ENCODE results near the gene TAF4B.

TAF4B gene

GRCh38 chr18:26416652-26417150 is 190.5 kb downstream of the TAF4B start (continued):
- TF ChIP-seq ZNF76 (tag by site-specific recombination; IDR thresholded peaks at IDR 0.05; ENCODE audit: borderline replicate concordance, low read depth) (no peak), CTCF (tag by site-specific recombination; IDR thresholded peaks at IDR 0.05) (no peak), ZNF658 (tag by site-specific recombination; IDR thresholded peaks at IDR 0.05) (no peak), ZNF791 (tag by site-specific recombination; IDR thresholded peaks at IDR 0.05) (no peak), BCL11A (tag by site-specific recombination; IDR thresholded peaks at IDR 0.05; ENCODE audit: low read depth) (no peak), TSHZ1 (tag by site-specific recombination; IDR thresholded peaks at IDR 0.05; ENCODE audit: borderline replicate concordance) (no peak)

GRCh38 chr18:26417190-26417589 is 190.9 kb downstream of the TAF4B start:
- ChIA-PET CTCF (no interaction called here), POLR2A (no interaction called here)
- Histone ChIP-seq H3K36me3 (ENCODE audit: control insufficient read depth in 2 of 2, insufficient read depth in 1 of 2, low read length in 2 of 2) (no peaks in the 10 kb centered on the region), H3K4me3 (ENCODE audit: low read depth, low read length) (no peak overlapping the region), H3K27ac (ENCODE audit: extremely low read depth, low read depth, low read length) (no peak overlapping the region), H3K9me3 (ENCODE audit: control insufficient read depth, insufficient read depth, low read depth, low read length) (no peaks in the 10 kb centered on the region), H3K4me1 (ENCODE audit: control insufficient read depth, insufficient read depth, low read length) (no peaks in the 10 kb centered on the region)
- TF ChIP-seq ZNF701 (tag by site-specific recombination; IDR thresholded peaks at IDR 0.05) (no peak), EGR2 (tag by site-specific recombination; IDR thresholded peaks at IDR 0.05; ENCODE audit: low read depth) (no peak), ZSCAN4 (tag by site-specific recombination; IDR thresholded peaks at IDR 0.05) (no peak), ZNF2 (tag by site-specific recombination; IDR thresholded peaks at IDR 0.05) (no peak), HOXA7 (CRISPR knock-in tag; IDR thresholded peaks at IDR 0.05; ENCODE audit: borderline replicate concordance) (no peak), ZNF600 (tag by site-specific recombination; IDR thresholded peaks at IDR 0.05) (no peak), YY1 (tag by site-specific recombination; IDR thresholded peaks at IDR 0.05) (no peak), KLF16 (tag by site-specific recombination; IDR thresholded peaks at IDR 0.05) (no peak), ZNF239 (tag by site-specific recombination; IDR thresholded peaks at IDR 0.05) (no peak), ZNF670 (tag by site-specific recombination; IDR thresholded peaks at IDR 0.05; ENCODE audit: low read depth) (no peak), ZNF521 (tag by site-specific recombination; IDR thresholded peaks at IDR 0.05) (no peak), ZFP3 (tag by site-specific recombination; IDR thresholded peaks at IDR 0.05; ENCODE audit: low read depth) (no peak), INSM2 (tag by site-specific recombination; IDR thresholded peaks at IDR 0.05) (no peak), ZBTB48 (tag by site-specific recombination; IDR thresholded peaks at IDR 0.05) (no peak), ZNF155 (tag by site-specific recombination; IDR thresholded peaks at IDR 0.05) (no peak), CTCF (tag by site-specific recombination; IDR thresholded peaks at IDR 0.05) (no peak), ZNF26 (tag by site-specific recombination; IDR thresholded peaks at IDR 0.05) (no peak), ZFP37 (tag by site-specific recombination; IDR thresholded peaks at IDR 0.05) (no peak)

Measured in HEK293 (cell line).